ENCODE measurements around the gene STK33.

The STK33 gene

GRCh38 chr11:8593935-8594909 lies at the start of gene STK33:
TSS of gene STK33 (minus strand) at chr11:8594228. CDS start at chr11:8474905, 119,323 bp downstream.
- no peak for DNase-seq (ENCODE audit: low spot score)

DNA sequence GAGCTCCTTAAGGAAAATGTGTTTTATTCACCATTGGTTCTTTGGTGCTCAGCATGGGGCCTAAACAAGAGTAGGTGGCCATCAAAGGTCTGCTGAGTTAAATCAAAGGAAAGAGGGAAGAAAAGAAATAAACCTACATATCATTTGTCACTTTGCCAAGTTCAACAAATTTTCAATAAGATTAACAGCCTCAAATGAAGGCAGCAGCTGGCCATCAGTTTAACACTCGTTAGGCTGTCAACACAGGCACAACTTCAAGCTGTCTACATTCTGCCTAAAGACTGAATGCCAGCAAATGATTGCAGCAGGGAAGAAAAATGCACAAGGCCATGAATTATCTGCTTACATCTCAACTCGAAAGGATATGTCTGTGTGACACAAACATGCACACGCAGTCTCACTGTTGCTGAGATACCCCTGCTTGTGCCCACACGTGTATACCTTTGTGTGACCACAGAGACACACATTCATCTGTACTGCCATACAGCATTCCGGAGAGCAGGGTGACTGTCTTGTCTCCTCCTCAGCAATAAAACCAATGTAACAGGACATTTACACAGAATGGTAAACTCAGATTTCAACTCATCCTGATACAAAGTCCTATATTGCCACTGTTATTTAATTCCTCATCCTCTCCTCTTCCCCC lies 48.3 kb upstream of the STK33 start:
- no peak for DNase-seq (ENCODE audit: low spot score)

- no peak for DNase-seq (ENCODE audit: low spot score)
These were observed 47.3 kb upstream of the STK33 start for GRCh38 chr11:8641332-8641731.

- no peak for DNase-seq (ENCODE audit: low spot score)
These were observed 46.4 kb upstream of the STK33 start for GRCh38 chr11:8640267-8640906.

DNA sequence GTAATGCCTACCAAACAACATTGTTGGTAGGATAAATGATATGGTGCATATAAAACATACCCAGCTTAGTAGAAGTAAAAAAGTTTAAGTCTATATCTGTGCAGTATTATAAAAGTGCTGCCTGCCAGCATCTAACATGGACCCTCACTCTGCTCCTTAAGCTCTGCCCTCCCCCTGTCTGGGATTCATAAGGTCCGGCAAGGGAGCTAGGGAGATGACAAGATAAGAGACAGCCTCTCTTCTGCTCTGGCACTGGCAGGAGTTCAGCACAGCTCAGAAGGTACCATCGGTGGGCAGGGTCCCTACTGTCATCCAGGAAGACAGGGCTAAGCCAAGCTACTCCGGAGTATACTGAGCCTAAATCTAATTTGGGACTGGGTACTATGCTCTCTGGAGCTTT lies 45.6 kb upstream of the STK33 start:
- no peak for DNase-seq (ENCODE audit: low spot score)

DNA sequence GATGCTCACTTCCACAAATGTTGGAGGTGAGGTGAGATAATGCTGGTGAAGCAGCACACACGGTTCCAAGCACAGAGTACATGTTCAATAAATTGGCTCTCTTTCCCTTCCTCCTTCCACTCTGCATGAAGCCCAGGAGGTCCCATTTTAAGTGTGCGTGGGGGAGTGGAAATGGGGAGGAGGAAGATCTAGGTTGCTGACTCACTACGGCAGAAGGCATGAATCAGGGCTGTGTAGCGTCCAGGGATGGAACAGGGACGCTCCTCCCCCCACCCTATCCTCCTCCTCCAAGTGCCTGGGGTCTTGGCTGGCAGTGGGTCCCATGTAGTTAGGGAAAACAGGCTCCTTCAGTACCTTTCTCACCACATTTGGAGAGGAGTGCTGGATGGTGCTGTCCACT lies 44.3 kb upstream of the STK33 start:
- no peak for DNase-seq (ENCODE audit: low spot score)

DNA sequence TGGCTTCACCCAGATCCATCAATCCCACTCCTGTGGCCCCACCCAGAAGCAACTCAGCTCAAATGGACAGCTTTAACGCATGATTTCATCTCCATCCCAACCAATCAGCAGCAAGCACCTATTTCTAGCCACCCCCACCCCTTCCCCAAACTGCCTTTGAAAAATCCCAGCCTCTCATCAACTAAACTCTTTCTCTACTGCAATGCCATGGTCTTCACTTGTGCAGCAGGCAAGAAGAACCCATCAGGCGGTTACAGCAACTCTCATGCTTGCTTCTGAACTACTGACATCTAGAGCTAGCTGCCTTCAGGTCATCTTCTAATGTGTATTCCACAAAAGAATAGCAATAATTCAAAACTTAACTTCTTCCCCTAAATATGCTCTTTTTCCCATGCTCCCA lies 42.1 kb upstream of the STK33 start:
- DNase-seq (ENCODE audit: low spot score), result no peak

GRCh38 chr11:8634498-8634897 lies 40.5 kb upstream of the STK33 start:
- DNase-seq (ENCODE audit: low spot score), result no peak

- no peak for DNase-seq (ENCODE audit: low spot score)
These were observed 37.5 kb upstream of the STK33 start for GRCh38 chr11:8631395-8632118.

DNA sequence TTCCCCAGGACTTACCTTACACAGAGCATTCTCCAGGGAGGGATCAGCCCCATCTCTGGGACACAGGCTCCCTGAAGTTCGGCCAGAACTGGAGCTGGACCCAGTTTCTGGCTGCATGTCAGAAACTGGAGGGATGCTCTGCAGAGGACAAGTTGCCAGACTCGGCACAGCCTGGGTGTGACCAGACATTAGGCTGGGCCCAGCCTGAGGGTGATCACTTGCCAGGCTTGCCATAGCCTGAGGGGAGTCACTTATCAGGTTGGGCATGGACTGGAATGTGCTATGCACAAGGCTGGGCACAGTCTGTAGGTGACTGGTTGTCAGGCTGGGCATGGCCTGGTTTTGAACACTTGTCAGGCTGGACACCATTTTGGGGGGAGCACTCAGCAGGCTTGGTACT lies 30.7 kb upstream of the STK33 start:
- no peak for DNase-seq (ENCODE audit: low spot score)

GRCh38 chr11:8621147-8621546 lies 27.1 kb upstream of the STK33 start:
- no peak for DNase-seq (ENCODE audit: low spot score)

DNA sequence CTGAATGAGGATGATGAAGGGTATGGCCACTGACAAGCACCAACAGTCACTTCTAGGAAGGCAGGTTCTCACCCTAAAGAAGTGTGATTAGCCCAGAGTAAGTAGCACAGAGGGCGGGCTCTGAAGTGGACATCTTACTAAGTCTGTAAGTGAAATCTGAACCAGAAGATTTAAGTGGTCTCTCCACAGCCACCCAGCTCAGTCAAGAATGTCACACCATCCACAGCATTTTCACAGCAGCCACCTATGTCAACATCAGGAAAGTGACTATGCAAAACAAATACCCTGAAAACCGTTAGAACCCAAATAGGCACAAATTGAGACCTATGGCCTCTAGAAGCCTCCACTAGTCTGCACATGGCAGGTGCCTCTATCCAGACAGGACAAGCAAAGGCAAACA lies 23.0 kb upstream of the STK33 start:
- DNase-seq (ENCODE audit: low spot score), result no peak

- DNase-seq (ENCODE audit: low spot score), result no peak
These were observed 21.4 kb upstream of the STK33 start for GRCh38 chr11:8615291-8616032.

DNA sequence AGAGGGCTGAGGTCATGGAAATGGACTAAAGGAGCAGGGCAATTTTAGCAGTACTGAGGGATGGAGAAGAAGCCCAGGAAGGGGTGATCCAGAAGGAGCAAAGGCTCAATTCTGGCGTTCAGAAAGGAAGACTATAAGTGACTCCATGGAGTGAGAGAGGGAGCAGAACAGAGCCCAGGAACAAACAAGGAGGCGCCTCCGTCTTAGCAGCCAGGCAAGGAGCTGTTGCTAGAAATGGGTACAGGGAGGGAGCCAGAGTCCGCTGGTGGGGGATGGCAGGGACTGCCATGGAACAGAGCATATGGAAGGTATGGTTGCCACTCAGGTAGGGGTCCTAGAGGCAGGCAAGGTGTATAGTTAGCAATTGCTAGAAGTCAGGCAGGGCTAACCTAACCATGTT lies 20.5 kb upstream of the STK33 start:
- no peak for DNase-seq (ENCODE audit: low spot score)

DNA sequence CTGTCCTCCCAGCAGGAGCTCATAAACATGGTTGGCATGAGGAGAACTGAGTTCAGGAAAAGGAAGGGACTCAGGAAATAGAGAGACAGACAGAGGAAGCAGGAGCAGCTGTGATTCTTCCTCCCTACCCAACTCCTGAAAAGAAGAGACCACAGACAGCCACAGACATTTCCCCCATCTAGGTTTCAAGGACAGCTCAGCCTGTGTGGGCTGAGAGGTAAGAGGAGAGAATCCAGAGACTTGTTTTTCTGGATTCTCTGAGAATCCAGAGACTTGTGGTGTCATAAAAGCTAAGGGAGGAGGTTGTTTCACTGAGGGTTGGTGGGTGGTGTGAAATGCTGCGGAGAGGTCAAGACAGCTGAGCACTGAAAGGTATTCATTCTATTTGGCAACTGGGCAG lies 19.0 kb upstream of the STK33 start:
- no peak for DNase-seq (ENCODE audit: low spot score)

DNA sequence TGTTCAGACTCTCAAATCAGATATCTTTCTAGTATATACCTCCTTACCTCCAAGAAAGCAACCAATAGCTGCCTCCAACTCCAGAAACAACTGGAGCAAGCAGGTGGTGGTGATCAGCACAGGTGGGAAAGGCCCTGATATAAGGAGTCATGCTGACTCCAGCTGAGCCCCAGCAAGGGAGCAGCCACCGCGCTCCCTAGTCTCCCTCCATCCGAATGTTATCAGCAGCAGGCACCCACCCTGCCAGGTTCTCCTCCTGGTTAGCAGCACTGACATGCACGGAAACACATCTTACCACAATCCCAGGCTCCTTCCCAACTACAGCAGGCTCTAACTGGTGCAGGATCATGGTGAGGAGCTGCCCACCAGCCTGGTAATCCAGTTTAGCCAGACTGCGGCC lies 18.5 kb upstream of the STK33 start:
- DNase-seq (ENCODE audit: low spot score), result no peak

GRCh38 chr11:8610532-8611116 lies 16.6 kb upstream of the STK33 start:
- no peak for DNase-seq (ENCODE audit: low spot score)

- DNase-seq (ENCODE audit: low spot score), result no peak
These were observed 14.6 kb upstream of the STK33 start for GRCh38 chr11:8608652-8609051.

- DNase-seq (ENCODE audit: low spot score), result no peak
These were observed 12.0 kb upstream of the STK33 start for GRCh38 chr11:8605971-8606563.

DNA sequence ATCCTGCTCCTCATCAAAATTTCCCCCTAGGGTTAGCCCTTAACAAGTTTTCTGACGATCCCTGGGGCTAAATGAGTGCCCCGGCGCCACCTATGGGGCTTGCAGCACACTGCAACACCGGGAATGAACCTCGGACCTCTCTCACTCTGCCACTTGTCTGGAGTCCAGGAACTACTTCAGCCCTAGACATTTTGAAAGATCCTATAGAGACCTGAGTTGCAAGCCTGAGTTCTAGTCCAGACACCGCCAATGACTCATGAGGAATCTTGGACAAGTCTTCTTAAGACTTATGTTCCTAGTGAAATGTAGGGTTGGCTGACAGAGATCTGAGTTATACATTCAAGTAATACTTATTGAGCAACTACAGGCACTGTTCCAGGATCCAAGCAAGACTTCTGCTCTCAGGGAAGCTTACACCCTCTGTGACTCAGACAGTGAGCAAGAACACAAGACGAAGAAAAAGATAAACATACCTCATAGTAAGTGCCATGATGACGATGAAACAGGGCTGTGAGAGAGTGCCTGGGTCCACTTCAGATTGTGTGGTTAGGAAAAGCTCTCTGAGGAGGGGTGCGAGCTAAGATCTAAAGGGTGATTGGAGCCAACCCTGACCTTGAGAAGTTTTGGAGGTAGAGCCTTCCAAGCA lies 10.2 kb upstream of the STK33 start:
- peak; percentile 45 for DNase-seq (ENCODE audit: low spot score)

Data from hematopoietic multipotent progenitor cell treated with erythropoietin and hydrocortisone succinate and interleukin-3 and kit ligand, for 15 days (in vitro differentiated cells).